ENCODE results near the gene CD99L2.

The CD99L2 gene

GRCh38 chrX:150857453-150857852, 41.0 kb downstream of the CD99L2 start:
- Histone ChIP-seq H2AFZ (ENCODE audit: low read depth, low read length) (no peak overlapping the region), H4K8ac (ENCODE audit: low read length) (no peak overlapping the region), H3K4ac (ENCODE audit: low read depth in 1 of 2, low read length in 2 of 2) (no peak overlapping the region), H3K27ac (ENCODE audit: low read length, poor library complexity, severe bottlenecking) (no peak overlapping the region), H2BK15ac (ENCODE audit: low read depth, poor library complexity, severe bottlenecking) (no peak overlapping the region), H4K91ac (ENCODE audit: low read length) (no peak overlapping the region), H3K4me2 (ENCODE audit: low read length, poor library complexity, severe bottlenecking) (no peak overlapping the region), H3K4me3 (ENCODE audit: insufficient read depth in 1 of 2, low read depth in 1 of 2, low read length in 2 of 2) (no peak overlapping the region), H3K27me3 (ENCODE audit: control insufficient read depth in 1 of 2, insufficient read depth in 1 of 2, low read length in 2 of 2) (no peaks in the 10 kb centered on the region), H2BK12ac (ENCODE audit: low read length in 2 of 2) (no peak overlapping the region), H2BK120ac (ENCODE audit: low read depth, low read length) (no peak overlapping the region), H3K14ac (ENCODE audit: low read length in 2 of 2) (no peak overlapping the region), H3K9ac (ENCODE audit: low read length) (no peak overlapping the region), H3K9me3 (ENCODE audit: control insufficient read depth, low read length) (peaks cover 32% of the 10 kb centered on the region), H3K4me1 (ENCODE audit: control insufficient read depth, insufficient read depth, low read depth, low read length) (no peaks in the 10 kb centered on the region), H3K79me1 (replicated peaks; ENCODE audit: low read length, poor library complexity, severe bottlenecking) (peaks cover 7% of the 10 kb centered on the region), H2AK5ac (ENCODE audit: low read length, severe bottlenecking) (no peak overlapping the region), H3K36me3 (ENCODE audit: control insufficient read depth in 1 of 2, insufficient read depth in 2 of 2, low read depth in 1 of 2, low read length in 2 of 2) (no peaks in the 10 kb centered on the region), H3K18ac (ENCODE audit: low read depth in 1 of 2, low read length in 2 of 2) (no peak overlapping the region), H3K23ac (ENCODE audit: low read length in 2 of 2) (no peak overlapping the region), H2BK5ac (ENCODE audit: low read depth, low read length, poor library complexity, severe bottlenecking) (no peak overlapping the region)
- no peak for DNase-seq
- WGBS: 100% methylated on average over 3 of the region's 3 CpGs

- DNase-seq: no peak
- no peaks in the 10 kb centered on the region for H3K4me1 ChIP-seq (ENCODE audit: control insufficient read depth, insufficient read depth, low read depth, low read length)
- no peak overlapping the region for H2BK5ac ChIP-seq (ENCODE audit: low read depth, low read length, poor library complexity, severe bottlenecking)
- peaks cover 11% of the 10 kb centered on the region for H3K79me1 ChIP-seq (replicated peaks; ENCODE audit: low read length, poor library complexity, severe bottlenecking)
- no peak overlapping the region for H3K14ac ChIP-seq (ENCODE audit: low read length in 2 of 2)
- H3K4me2 ChIP-seq (ENCODE audit: low read length, poor library complexity, severe bottlenecking): no peak overlapping the region
- no peaks in the 10 kb centered on the region for H3K27me3 ChIP-seq (ENCODE audit: control insufficient read depth in 1 of 2, insufficient read depth in 1 of 2, low read length in 2 of 2)
- H3K23ac ChIP-seq (ENCODE audit: low read length in 2 of 2): no peak overlapping the region
- H2BK15ac ChIP-seq (ENCODE audit: low read depth, poor library complexity, severe bottlenecking): no peak overlapping the region
- no peak overlapping the region for H3K18ac ChIP-seq (ENCODE audit: low read depth in 1 of 2, low read length in 2 of 2)
- H3K4me3 ChIP-seq (ENCODE audit: insufficient read depth in 1 of 2, low read depth in 1 of 2, low read length in 2 of 2): no peak overlapping the region
- peaks cover 29% of the 10 kb centered on the region for H3K9me3 ChIP-seq (ENCODE audit: control insufficient read depth, low read length)
- WGBS: no CpG with 5 or more reads among the region's 1 CpG
- H3K27ac ChIP-seq (ENCODE audit: low read length, poor library complexity, severe bottlenecking): no peak overlapping the region
- H2AK5ac ChIP-seq (ENCODE audit: low read length, severe bottlenecking): no peak overlapping the region
- no peak overlapping the region for H2BK12ac ChIP-seq (ENCODE audit: low read length in 2 of 2)
- H4K8ac ChIP-seq (ENCODE audit: low read length): no peak overlapping the region
- no peak overlapping the region for H3K4ac ChIP-seq (ENCODE audit: low read depth in 1 of 2, low read length in 2 of 2)
- H3K36me3 ChIP-seq (ENCODE audit: control insufficient read depth in 1 of 2, insufficient read depth in 2 of 2, low read depth in 1 of 2, low read length in 2 of 2): no peaks in the 10 kb centered on the region
- no peak overlapping the region for H2BK120ac ChIP-seq (ENCODE audit: low read depth, low read length)
- no peak overlapping the region for H2AFZ ChIP-seq (ENCODE audit: low read depth, low read length)
- no peak overlapping the region for H4K91ac ChIP-seq (ENCODE audit: low read length)
- H3K9ac ChIP-seq (ENCODE audit: low read length): no peak overlapping the region
These were observed 41.7 kb downstream of the CD99L2 start for GRCh38 chrX:150856785-150857184.

- H3K18ac ChIP-seq (ENCODE audit: low read depth in 1 of 2, low read length in 2 of 2): no peak overlapping the region
- DNase-seq: no peak
- no peak overlapping the region for H3K4ac ChIP-seq (ENCODE audit: low read depth in 1 of 2, low read length in 2 of 2)
- no peak overlapping the region for H2BK12ac ChIP-seq (ENCODE audit: low read length in 2 of 2)
- peaks cover 11% of the 10 kb centered on the region for H3K79me1 ChIP-seq (replicated peaks; ENCODE audit: low read length, poor library complexity, severe bottlenecking)
- WGBS: 89% methylated on average over 2 of the region's 3 CpGs
- no peak overlapping the region for H2BK5ac ChIP-seq (ENCODE audit: low read depth, low read length, poor library complexity, severe bottlenecking)
- no peaks in the 10 kb centered on the region for H3K36me3 ChIP-seq (ENCODE audit: control insufficient read depth in 1 of 2, insufficient read depth in 2 of 2, low read depth in 1 of 2, low read length in 2 of 2)
- H3K4me2 ChIP-seq (ENCODE audit: low read length, poor library complexity, severe bottlenecking): no peak overlapping the region
- H2AK5ac ChIP-seq (ENCODE audit: low read length, severe bottlenecking): no peak overlapping the region
- no peaks in the 10 kb centered on the region for H3K4me1 ChIP-seq (ENCODE audit: control insufficient read depth, insufficient read depth, low read depth, low read length)
- no peak overlapping the region for H4K8ac ChIP-seq (ENCODE audit: low read length)
- no peak overlapping the region for H2BK15ac ChIP-seq (ENCODE audit: low read depth, poor library complexity, severe bottlenecking)
- no peak overlapping the region for H3K4me3 ChIP-seq (ENCODE audit: insufficient read depth in 1 of 2, low read depth in 1 of 2, low read length in 2 of 2)
- no peak overlapping the region for H3K27ac ChIP-seq (ENCODE audit: low read length, poor library complexity, severe bottlenecking)
- H3K9ac ChIP-seq (ENCODE audit: low read length): no peak overlapping the region
- no peak overlapping the region for H2BK120ac ChIP-seq (ENCODE audit: low read depth, low read length)
- no peaks in the 10 kb centered on the region for H3K27me3 ChIP-seq (ENCODE audit: control insufficient read depth in 1 of 2, insufficient read depth in 1 of 2, low read length in 2 of 2)
- no peak overlapping the region for H3K23ac ChIP-seq (ENCODE audit: low read length in 2 of 2)
- H4K91ac ChIP-seq (ENCODE audit: low read length): no peak overlapping the region
- H2AFZ ChIP-seq (ENCODE audit: low read depth, low read length): no peak overlapping the region
- no peak overlapping the region for H3K14ac ChIP-seq (ENCODE audit: low read length in 2 of 2)
- peaks cover 26% of the 10 kb centered on the region for H3K9me3 ChIP-seq (ENCODE audit: control insufficient read depth, low read length)
These were observed 42.4 kb downstream of the CD99L2 start for GRCh38 chrX:150856101-150856500.

GRCh38 chrX:150854856-150855255, 43.6 kb downstream of the CD99L2 start:
- Histone ChIP-seq H2BK5ac (ENCODE audit: low read depth, low read length, poor library complexity, severe bottlenecking) (no peak overlapping the region), H3K9me3 (ENCODE audit: control insufficient read depth, low read length) (peaks cover 26% of the 10 kb centered on the region), H3K4me3 (ENCODE audit: insufficient read depth in 1 of 2, low read depth in 1 of 2, low read length in 2 of 2) (no peak overlapping the region), H2AFZ (ENCODE audit: low read depth, low read length) (no peak overlapping the region), H3K23ac (ENCODE audit: low read length in 2 of 2) (no peak overlapping the region), H3K18ac (ENCODE audit: low read depth in 1 of 2, low read length in 2 of 2) (no peak overlapping the region), H4K91ac (ENCODE audit: low read length) (no peak overlapping the region), H3K9ac (ENCODE audit: low read length) (no peak overlapping the region), H3K4me1 (ENCODE audit: control insufficient read depth, insufficient read depth, low read depth, low read length) (peaks cover 2% of the 10 kb centered on the region), H3K79me1 (replicated peaks; ENCODE audit: low read length, poor library complexity, severe bottlenecking) (peaks cover 13% of the 10 kb centered on the region), H2BK15ac (ENCODE audit: low read depth, poor library complexity, severe bottlenecking) (no peak overlapping the region), H3K36me3 (ENCODE audit: control insufficient read depth in 1 of 2, insufficient read depth in 2 of 2, low read depth in 1 of 2, low read length in 2 of 2) (no peaks in the 10 kb centered on the region), H3K4ac (ENCODE audit: low read depth in 1 of 2, low read length in 2 of 2) (no peak overlapping the region), H2BK12ac (ENCODE audit: low read length in 2 of 2) (no peak overlapping the region), H4K8ac (ENCODE audit: low read length) (no peak overlapping the region), H2AK5ac (ENCODE audit: low read length, severe bottlenecking) (no peak overlapping the region), H2BK120ac (ENCODE audit: low read depth, low read length) (no peak overlapping the region), H3K27ac (ENCODE audit: low read length, poor library complexity, severe bottlenecking) (no peak overlapping the region), H3K4me2 (ENCODE audit: low read length, poor library complexity, severe bottlenecking) (no peak overlapping the region), H3K14ac (ENCODE audit: low read length in 2 of 2) (no peak overlapping the region), H3K27me3 (ENCODE audit: control insufficient read depth in 1 of 2, insufficient read depth in 1 of 2, low read length in 2 of 2) (no peaks in the 10 kb centered on the region)
- 83% methylated on average over 1 of the region's 2 CpGs for WGBS
- DNase-seq: no peak

Measured in mesenchymal stem cell (in vitro differentiated cells and primary cell).